C4-2B (cell line): ENCODE measurements around the gene ACLY.

Source experiments
- CTCF ChIP-seq: fragments of 450-650 bp; conservative IDR thresholded peaks from 2 replicates; pipeline ENCODE4 v1.5.1; 2017; ENCODE audit warnings: mild to moderate bottlenecking
- ZFX ChIP-seq: fragments of 450-650 bp; IDR thresholded peaks from 2 replicates; pipeline ENCODE4 v1.6.1; 2017

- TF ChIP-seq CTCF (no peak; the same call in 1 of the 2 replicates), ZFX (no peak)
Measured at GRCh38 chr17:41930009-41930832, 11.5 kb upstream of the ACLY start, which contains the start of gene ODAD4.
